Muscle layer of colon (tissue), 2 donors: Measurements from ENCODE around the gene RARG.

ENCODE experiments used
- H3K27ac ChIP-seq: one replicate; pipeline ENCODE4 v1.7.0; 2013; ENCODE audit warnings: low read depth, mild to moderate bottlenecking, low read length, moderate library complexity
- H3K27me3 ChIP-seq, 2 donors: one replicate each; pipeline ENCODE4 v1.7.0; 2013; ENCODE audit warnings: low read length in 2 of 2, mild to moderate bottlenecking in 2 of 2; ENCODE audit not compliant: insufficient read depth in 2 of 2, control insufficient read depth in 1 of 2
- H3K36me3 ChIP-seq: one replicate; pipeline ENCODE4 v1.7.0; 2013; ENCODE audit warnings: mild to moderate bottlenecking, low read length; ENCODE audit not compliant: insufficient read depth
- H3K4me1 ChIP-seq: one replicate; pipeline ENCODE4 v1.7.0; 2013; ENCODE audit warnings: mild to moderate bottlenecking, low read length; ENCODE audit not compliant: insufficient read depth
- H3K4me3 ChIP-seq, 2 donors: one replicate each; pipeline ENCODE4 v1.7.0; 2013; ENCODE audit warnings: low read length in 2 of 2, low read depth in 1 of 2, mild to moderate bottlenecking in 1 of 2, moderate library complexity in 1 of 2
- H3K9ac ChIP-seq: one replicate; pipeline ENCODE4 v1.7.0; 2013; ENCODE audit warnings: low read length
- H3K9me3 ChIP-seq: one replicate; pipeline ENCODE4 v1.7.0; 2013; ENCODE audit warnings: mild to moderate bottlenecking, low read length
- donor health status: abdominal sarcoma.
- donor health status: Adenocarcinoma of cecum.

Gene RARG

DNA sequence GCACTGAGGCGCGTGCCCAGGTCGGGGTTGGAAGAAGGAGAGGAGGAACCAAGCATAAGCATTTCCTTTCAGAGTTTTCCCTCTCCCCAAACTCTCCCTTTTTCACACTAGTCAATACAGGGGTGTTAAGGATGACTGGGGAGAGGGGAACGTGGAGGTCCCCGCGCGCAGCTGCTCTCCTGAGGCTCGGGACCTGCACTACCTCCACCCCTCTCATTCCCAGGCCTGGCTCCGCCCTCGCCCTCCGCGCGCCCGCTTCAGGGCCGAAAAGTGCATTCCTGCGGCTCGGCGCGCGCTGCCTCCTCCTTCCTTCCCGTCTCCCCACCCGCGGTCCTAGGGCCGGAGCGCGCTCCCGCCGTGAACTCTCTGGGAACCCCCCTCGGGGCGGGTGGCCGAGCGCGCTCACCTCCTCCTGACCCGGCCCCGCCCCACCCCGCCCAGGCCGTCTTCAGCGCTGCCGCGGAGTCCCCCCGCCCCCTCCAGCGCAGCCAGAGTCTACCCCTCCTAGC is 11.3 kb downstream of the RARG start:
- Histone ChIP-seq H3K9ac (peak overlapping the region; percentile 99), H3K36me3 (no peaks in the 10 kb centered on the region), H3K4me1 (peaks cover 65% of the 10 kb centered on the region), H3K9me3 (no peaks in the 10 kb centered on the region), H3K27me3 (no peaks in the 10 kb centered on the region), H3K4me3 (peak overlapping the region; percentile 96 to 100), H3K27ac (peak overlapping the region; percentile 100)

DNA sequence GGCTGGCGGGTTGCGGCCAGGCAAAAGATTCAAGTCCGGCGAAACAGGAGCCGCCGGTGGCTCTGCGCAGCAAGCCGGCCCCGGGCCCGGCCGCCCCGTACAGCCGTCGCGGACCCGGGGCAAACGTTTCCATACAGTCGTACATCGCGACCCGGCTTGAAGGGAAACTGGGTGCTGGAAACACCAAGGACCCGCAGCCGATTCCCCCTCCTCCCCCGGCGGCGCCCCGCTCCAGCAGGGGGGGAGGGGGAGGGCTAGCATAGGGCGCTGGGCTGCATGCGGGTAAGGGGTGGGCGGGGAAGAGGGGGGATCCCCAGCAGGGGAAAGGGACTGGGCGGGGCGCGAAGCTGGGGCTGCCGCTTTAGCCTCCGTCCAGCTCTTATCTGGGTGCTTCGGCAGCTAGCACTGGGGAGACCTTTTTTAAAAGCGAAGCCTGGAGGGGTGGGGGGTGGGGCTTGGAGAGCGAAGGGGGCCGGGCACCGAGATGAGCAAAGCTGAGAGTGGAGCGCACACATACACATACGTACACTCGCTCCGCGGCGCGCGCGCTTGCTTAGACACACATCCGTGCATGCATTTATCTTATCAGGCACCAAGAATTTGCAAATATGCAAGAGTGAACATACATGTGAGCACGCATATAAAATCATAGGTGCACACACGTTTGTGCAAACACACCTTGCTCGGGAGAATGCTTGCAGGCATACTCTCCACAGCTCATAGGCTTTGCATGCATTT is 11.9 kb downstream of the RARG start:
- Histone ChIP-seq H3K4me3 (peak overlapping the region; percentile 96 to 100), H3K27me3 (no peaks in the 10 kb centered on the region), H3K27ac (peak overlapping the region; percentile 100), H3K36me3 (peaks cover 4% of the 10 kb centered on the region), H3K4me1 (peaks cover 62% of the 10 kb centered on the region), H3K9me3 (no peaks in the 10 kb centered on the region), H3K9ac (peak overlapping the region; percentile 82)

GRCh38 chr12:53219292-53219955 is 12.6 kb downstream of the RARG start:
- Histone ChIP-seq H3K9me3 (no peaks in the 10 kb centered on the region), H3K9ac (peak overlapping the region; percentile 82), H3K4me3 (peak overlapping the region; percentile 96 to 100), H3K27ac (peak overlapping the region; percentile 100), H3K36me3 (peaks cover 11% of the 10 kb centered on the region), H3K4me1 (peaks cover 61% of the 10 kb centered on the region), H3K27me3 (no peaks in the 10 kb centered on the region)

DNA sequence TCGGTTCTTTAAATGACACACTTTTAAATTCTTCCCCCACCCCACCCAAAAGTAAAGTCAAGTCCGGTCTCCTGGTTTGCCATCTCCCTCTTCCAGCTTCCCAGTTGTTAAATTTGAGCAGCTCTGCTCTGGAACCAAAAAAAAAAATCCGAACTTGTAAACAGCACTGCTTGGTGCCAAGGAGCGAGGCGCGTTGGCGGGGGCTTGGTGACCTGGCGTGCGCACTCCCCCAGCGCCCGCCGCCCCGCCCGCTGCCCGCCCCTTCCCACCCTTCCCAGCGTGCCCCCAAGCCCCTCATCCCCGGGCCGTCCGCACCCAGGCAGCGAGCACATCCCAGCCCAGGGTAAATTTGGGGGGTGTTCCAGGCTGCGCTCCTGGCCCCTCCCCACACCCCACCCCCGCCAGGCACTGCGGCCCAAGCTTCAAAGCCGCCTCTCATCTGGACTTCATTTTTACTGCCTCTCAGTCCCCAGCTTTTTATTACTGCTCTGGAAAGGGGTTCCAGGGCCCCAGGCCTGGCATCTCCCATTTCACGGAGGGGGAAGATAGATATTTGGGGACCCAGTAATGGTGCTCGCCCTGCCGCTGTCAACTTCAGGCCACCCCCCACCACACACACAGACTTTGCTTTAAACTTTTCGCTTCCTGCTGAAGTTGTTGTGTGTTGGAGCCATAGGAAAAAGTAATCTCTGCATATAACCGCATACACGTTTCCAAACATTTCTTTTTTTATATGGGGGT is 13.3 kb downstream of the RARG start:
- peak overlapping the region; percentile 82 for H3K9ac ChIP-seq
- peaks cover 59% of the 10 kb centered on the region for H3K4me1 ChIP-seq

GRCh38 chr12:53217931-53218307 is 14.1 kb downstream of the RARG start:
- H3K27me3 ChIP-seq = no peaks in the 10 kb centered on the region
- peak overlapping the region; percentile 35 for H3K9ac ChIP-seq
- H3K36me3 ChIP-seq = peaks cover 26% of the 10 kb centered on the region
- H3K4me3 ChIP-seq = peak overlapping the region in 1 of 2 donors; percentile 100
- peaks cover 51% of the 10 kb centered on the region for H3K4me1 ChIP-seq
- peak overlapping the region; percentile 100 for H3K27ac ChIP-seq
- H3K9me3 ChIP-seq = no peaks in the 10 kb centered on the region

More for the DNA sequence above, 13.3 kb downstream of the RARG start:
- peaks cover 18% of the 10 kb centered on the region for H3K36me3 ChIP-seq
- H3K4me3 ChIP-seq = peak overlapping the region; percentile 96 to 100
- no peaks in the 10 kb centered on the region for H3K27me3 ChIP-seq
- no peaks in the 10 kb centered on the region for H3K9me3 ChIP-seq
- peak overlapping the region; percentile 100 for H3K27ac ChIP-seq

DNA sequence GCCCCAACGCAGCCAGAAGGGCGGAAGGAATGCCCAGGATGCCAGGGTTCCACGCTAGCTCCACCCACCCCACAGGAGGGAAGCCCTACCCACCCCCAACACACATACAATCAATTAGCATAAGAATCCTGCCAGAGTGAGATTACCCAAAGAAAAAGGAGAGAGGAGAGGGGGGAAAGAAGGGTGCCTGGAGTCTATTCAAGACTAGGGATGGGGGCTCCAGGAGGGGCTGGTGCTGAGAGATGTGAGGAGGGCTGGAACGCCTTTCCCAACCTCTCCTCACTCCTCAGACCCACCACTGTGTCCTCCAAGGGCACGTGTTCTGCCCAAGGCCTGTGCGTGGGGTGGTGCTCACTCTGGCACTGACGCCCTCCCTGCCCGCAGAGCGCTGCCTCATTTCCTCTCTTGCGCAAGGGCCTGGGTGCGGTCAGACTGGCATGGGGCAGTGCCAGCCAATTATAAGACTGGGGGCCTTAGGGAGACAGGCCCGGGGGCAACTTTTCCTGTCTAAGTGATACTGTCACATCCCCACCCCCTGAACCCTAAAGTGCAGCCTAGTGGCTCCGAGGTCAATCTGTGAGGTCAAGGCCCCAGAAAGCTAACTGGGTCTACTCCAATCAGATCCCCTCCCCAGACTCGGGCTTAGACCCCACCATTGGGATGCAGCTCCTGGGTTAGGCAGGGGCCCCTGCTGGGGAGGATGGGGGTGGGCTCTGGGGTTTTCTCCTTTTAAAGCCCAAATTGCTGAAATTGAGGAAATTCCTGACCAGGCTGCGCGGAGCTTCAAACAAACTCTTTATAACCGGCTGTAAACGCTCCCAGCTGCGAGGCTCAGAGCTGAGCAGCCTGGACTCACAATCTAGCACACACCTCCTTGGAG is 14.7 kb downstream of the RARG start:
- H3K27ac ChIP-seq = peak overlapping the region; percentile 41
- H3K9me3 ChIP-seq = no peaks in the 10 kb centered on the region
- H3K36me3 ChIP-seq = peaks cover 32% of the 10 kb centered on the region
- peak overlapping the region in 1 of 2 donors; percentile 100 for H3K4me3 ChIP-seq
- H3K9ac ChIP-seq = peak overlapping the region; percentile 35
- peaks cover 45% of the 10 kb centered on the region for H3K4me1 ChIP-seq
- H3K27me3 ChIP-seq = no peaks in the 10 kb centered on the region

DNA sequence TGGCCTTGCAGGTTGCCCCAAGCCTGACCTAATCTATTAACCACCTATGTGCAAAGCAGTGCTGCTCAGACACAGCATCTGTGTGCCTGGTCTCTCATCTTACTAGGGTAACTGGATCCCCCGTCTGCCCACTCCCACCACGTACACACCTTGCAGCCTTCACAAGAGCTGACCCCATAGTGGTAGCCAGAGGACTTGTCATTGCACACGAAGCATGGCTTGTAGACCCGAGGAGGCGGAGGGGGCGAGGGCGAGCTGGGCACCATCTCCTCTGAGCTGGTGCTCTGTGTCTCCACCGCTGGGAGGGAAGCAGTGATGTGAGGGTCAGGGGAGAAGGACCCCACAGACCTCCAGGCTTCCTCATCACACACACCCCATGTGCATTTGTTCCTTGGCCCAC is 16.5 kb downstream of the RARG start:
- no peak overlapping the region for H3K9ac ChIP-seq
- H3K36me3 ChIP-seq = peaks cover 50% of the 10 kb centered on the region
- no peak overlapping the region for H3K4me3 ChIP-seq
- no peaks in the 10 kb centered on the region for H3K27me3 ChIP-seq
- H3K4me1 ChIP-seq = peaks cover 41% of the 10 kb centered on the region
- no peak overlapping the region for H3K27ac ChIP-seq
- H3K9me3 ChIP-seq = no peaks in the 10 kb centered on the region

DNA sequence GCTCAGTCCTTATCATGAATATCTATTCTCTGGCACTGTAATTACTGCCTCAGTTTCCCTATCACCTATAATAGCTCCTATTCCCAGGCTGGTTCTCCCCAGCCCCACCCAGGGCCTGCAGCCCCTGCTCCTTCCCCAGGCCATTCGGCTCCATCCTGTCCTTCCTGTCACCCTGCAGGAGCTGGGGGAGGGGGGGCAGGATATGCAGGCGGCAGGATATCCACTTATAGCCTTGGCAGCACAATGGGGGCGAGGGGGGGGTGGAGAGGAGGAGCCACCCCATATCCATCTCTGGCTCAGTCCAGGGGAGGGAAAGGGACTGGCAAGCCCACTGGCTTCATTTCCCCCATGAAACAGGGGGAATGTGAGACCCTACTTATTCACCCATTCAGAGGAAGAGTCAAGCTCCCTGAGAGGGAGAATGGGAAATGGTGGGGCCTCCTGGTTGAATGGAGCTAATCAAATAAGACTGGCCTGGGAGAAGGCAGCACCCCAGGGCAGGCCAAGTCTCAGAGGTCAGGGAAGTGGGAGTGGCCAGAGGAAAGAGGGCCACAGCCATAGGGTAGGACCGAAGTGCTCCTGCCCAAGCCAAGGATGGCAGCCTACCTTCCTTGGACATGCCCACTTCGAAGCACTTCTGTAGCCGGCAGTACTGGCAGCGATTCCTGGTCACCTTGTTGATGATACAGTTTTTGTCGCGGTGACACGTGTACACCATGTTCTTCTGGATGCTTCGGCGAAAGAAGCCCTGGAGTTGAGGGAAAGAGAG is 17.1 kb downstream of the RARG start:
- H3K27me3 ChIP-seq = no peaks in the 10 kb centered on the region
- no peak overlapping the region for H3K4me3 ChIP-seq
- no peak overlapping the region for H3K9ac ChIP-seq
- no peaks in the 10 kb centered on the region for H3K9me3 ChIP-seq
- H3K36me3 ChIP-seq = peaks cover 53% of the 10 kb centered on the region
- H3K4me1 ChIP-seq = peaks cover 41% of the 10 kb centered on the region
- no peak overlapping the region for H3K27ac ChIP-seq

- H3K9me3 ChIP-seq = no peaks in the 10 kb centered on the region
- no peaks in the 10 kb centered on the region for H3K27me3 ChIP-seq
- H3K36me3 ChIP-seq = peaks cover 53% of the 10 kb centered on the region
- peaks cover 43% of the 10 kb centered on the region for H3K4me1 ChIP-seq
- H3K9ac ChIP-seq = no peak overlapping the region
- no peak overlapping the region for H3K4me3 ChIP-seq
- no peak overlapping the region for H3K27ac ChIP-seq
Observed at GRCh38 chr12:53214221-53214620, 17.8 kb downstream of the RARG start.

GRCh38 chr12:53213348-53213747 is 18.7 kb downstream of the RARG start:
- Histone ChIP-seq H3K9me3 (no peaks in the 10 kb centered on the region), H3K9ac (no peak overlapping the region), H3K4me3 (no peak overlapping the region), H3K27ac (no peak overlapping the region), H3K27me3 (no peaks in the 10 kb centered on the region), H3K36me3 (peaks cover 53% of the 10 kb centered on the region), H3K4me1 (peaks cover 51% of the 10 kb centered on the region)
